Measurements from ENCODE around the gene TRMT11. TPM values are rescaled to one million over a fixed set of nuclear protein-coding genes. Genes with fewer than 3 reads are reported as not detected.
A peak's percentile ranks its signal among the peaks of the same experiment; 100 is the strongest.

Gene TRMT11
- total and polyA plus RNA-seq, 9 of the 15 experiments (the other 6 are each of a cell fraction or from before 2014, with no cell fraction given) = 38.8 to 88.0 (median 59.8) TPM

DNA sequence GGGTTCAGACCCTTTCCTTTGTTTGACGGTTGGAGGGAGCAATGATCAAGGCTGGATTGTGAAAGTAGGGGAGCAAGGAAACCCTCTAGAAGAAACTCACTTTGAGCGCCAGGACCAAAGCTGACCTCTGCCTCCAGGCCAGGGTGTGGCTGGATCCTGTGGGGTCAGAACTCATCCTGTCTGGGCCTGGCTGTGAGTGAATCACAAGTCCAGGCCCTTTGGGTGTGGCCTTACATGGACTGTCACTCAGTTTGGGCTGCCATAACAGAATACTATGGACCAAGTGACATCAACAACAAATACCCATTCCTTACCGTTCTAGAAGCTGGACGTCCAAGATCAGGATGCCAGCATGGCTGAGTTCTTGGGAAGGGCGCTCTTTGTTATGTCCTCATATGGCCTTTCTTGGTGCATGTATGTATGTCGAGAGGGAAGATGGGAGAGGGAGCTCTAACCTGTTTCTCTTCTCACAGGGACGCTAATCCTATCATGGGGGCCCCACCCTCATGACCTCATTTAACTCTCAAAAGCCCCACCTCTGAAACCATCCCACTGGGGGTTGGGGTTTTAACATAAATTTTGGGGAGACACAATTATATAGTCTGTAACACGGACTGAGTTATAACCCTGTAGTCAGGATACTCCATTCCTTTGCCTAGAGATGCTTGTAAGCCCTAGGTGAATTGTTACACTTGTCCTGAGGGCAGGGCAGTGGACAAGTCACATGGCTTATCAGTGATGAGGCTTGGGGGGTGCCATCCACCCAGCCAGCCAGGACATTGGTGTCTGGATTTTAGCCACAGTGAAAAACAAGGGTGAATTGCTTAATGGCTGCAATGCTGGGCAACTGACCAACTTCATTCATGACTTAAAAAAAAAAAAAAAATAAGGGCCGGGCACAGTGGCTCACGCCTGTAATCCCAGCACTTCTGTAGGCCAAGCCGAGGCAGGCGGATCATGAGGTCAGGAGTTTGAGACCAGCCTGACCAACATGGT is 80.0 kb downstream of the TRMT11 start:
- no peaks in the 10 kb centered on the region for H3K27me3 ChIP-seq (ENCODE audit: control insufficient read depth in 2 of 2, insufficient read depth in 2 of 2, low read length in 2 of 2)
- CTCF ChIA-PET (ENCODE audit: low intra/inter-chr PET ratio) = no interaction called here
- ATAC-seq (peak; percentile 87), DNase-seq (ENCODE audit: extremely low read depth in 1 of 4, low spot score in 3 of 4) (peak in 3 of 4 experiments; percentile 22 to 78 (median 58)), FAIRE-seq (peak; percentile 69)
- H3K4me2 ChIP-seq (ENCODE audit: insufficient read depth, low read length) = peak overlapping the region; percentile 2; the same call in 1 of the 2 replicates
- no peaks in the 10 kb centered on the region for H4K20me1 ChIP-seq (replicated peaks; ENCODE audit: control insufficient read depth, insufficient read depth, low read length)
- no peaks in the 10 kb centered on the region for H3K9me3 ChIP-seq (replicated peaks; ENCODE audit: control insufficient read depth, insufficient read depth, low read depth, low read length)
- BruUV-seq (replicated peaks) = no TSS peak
- no peak overlapping the region for H2AFZ ChIP-seq (ENCODE audit: low read depth, low read length)
- H3K9me1 ChIP-seq (ENCODE audit: control insufficient read depth, insufficient read depth, low read length) = no peaks in the 10 kb centered on the region
- no peak overlapping the region for H3K4me3 ChIP-seq
- WGBS (ENCODE audit: insufficient coverage, low coverage, missing lambda C conversion rate) = 66% methylated on average over 11 of the region's 12 CpGs
- peaks cover 18 to 40% of the 10 kb centered on the region in 2 experiments for H3K4me1 ChIP-seq (replicated peaks in 1 of 2; ENCODE audit: control insufficient read depth in 2 of 2, insufficient read depth in 2 of 2, low read length in 2 of 2)
- POLR2A ChIA-PET = interaction anchor here (0.6 to 1.2 kb wide), 3 partner anchors 9 to 1874 kb away, joined by 3 to 4 read pairs (median 3); no protein-coding TSS in a partner anchor
- no peak overlapping the region for H3K9ac ChIP-seq (ENCODE audit: insufficient read depth in 1 of 2, low read depth in 2 of 2, low read length in 2 of 2)
- 0 out of 3 replicates have a peak overlapping the region, but pooled peaks have one; percentile 14 for H3K27ac ChIP-seq (ENCODE audit: extremely low read depth, low read depth, low read length)
- peaks cover 11% of the 10 kb centered on the region; the same call in 2 of the 3 replicates for H3K36me3 ChIP-seq (ENCODE audit: control insufficient read depth, insufficient read depth, low read length)
- in situ Hi-C loops (cut with MboI) = no loop called here
- intact Hi-C loops (cut with micrococcal nuclease) = no loop called here
- no peaks in the 10 kb centered on the region; the same call in 2 of the 3 replicates for H3K79me2 ChIP-seq (ENCODE audit: control insufficient read depth, insufficient read depth, low read length)
- TF ChIP-seq, protein P1, sequence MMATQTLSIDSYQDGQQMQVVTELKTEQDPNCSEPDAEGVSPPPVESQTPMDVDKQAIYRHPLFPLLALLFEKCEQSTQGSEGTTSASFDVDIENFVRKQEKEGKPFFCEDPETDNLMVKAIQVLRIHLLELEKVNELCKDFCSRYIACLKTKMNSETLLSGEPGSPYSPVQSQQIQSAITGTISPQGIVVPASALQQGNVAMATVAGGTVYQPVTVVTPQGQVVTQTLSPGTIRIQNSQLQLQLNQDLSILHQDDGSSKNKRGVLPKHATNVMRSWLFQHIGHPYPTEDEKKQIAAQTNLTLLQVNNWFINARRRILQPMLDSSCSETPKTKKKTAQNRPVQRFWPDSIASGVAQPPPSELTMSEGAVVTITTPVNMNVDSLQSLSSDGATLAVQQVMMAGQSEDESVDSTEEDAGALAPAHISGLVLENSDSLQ (IDR thresholded peaks at IDR 0.05) = peak; percentile 93
- TF ChIP-seq CBX5 (IDR thresholded peaks at IDR 0.05; ENCODE audit: borderline replicate concordance, low read depth) (no peak), HNRNPUL1 (IDR thresholded peaks at IDR 0.05; ENCODE audit: low read length) (no peak), MEIS2 (IDR thresholded peaks at IDR 0.05; ENCODE audit: partially characterized antibody) (no peak), SLC30A9 (CRISPR knock-in tag; IDR thresholded peaks at IDR 0.05) (no peak), NR2C1 (IDR thresholded peaks at IDR 0.05) (no peak), NR2C1 (tag; IDR thresholded peaks at IDR 0.05) (0 out of 2 replicates have a peak, but pooled peaks have one; percentile 25), NR2C2 (CRISPR knock-in tag; IDR thresholded peaks at IDR 0.05) (no peak), NR2C2 (tag; IDR thresholded peaks at IDR 0.05) (0 out of 2 replicates have a peak, but pooled peaks have one; percentile 17), ETV6 (IDR thresholded peaks at IDR 0.05; ENCODE audit: borderline replicate concordance in 1 of 2, low read depth in 2 of 2, low read length in 1 of 2) (no peak), ETV6 (CRISPR knock-in tag; IDR thresholded peaks at IDR 0.05; ENCODE audit: borderline replicate concordance) (no peak), MYBL2 (IDR thresholded peaks at IDR 0.05; ENCODE audit: low read depth) (no peak), MYBL2 (CRISPR knock-in tag; IDR thresholded peaks at IDR 0.05; ENCODE audit: borderline replicate concordance) (no peak), RCOR1 (IDR thresholded peaks at IDR 0.05; ENCODE audit: borderline replicate concordance in 1 of 2, low read depth in 2 of 2, low read length in 2 of 2) (peak in 1 of 2 experiments; percentile 36; a peak in 1 of 4 replicates), CTBP1 (IDR thresholded peaks at IDR 0.05; ENCODE audit: borderline replicate concordance) (peak; percentile 71; the same call in 1 of the 2 replicates)
- TF ChIP-seq, protein P2, sequence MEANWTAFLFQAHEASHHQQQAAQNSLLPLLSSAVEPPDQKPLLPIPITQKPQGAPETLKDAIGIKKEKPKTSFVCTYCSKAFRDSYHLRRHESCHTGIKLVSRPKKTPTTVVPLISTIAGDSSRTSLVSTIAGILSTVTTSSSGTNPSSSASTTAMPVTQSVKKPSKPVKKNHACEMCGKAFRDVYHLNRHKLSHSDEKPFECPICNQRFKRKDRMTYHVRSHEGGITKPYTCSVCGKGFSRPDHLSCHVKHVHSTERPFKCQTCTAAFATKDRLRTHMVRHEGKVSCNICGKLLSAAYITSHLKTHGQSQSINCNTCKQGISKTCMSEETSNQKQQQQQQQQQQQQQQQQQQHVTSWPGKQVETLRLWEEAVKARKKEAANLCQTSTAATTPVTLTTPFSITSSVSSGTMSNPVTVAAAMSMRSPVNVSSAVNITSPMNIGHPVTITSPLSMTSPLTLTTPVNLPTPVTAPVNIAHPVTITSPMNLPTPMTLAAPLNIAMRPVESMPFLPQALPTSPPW (CRISPR knock-in tag; IDR thresholded peaks at IDR 0.05) = no peak

Data from K562 (cell line).